Measurements from ENCODE around the gene RGS17.

RGS17 gene

DNA sequence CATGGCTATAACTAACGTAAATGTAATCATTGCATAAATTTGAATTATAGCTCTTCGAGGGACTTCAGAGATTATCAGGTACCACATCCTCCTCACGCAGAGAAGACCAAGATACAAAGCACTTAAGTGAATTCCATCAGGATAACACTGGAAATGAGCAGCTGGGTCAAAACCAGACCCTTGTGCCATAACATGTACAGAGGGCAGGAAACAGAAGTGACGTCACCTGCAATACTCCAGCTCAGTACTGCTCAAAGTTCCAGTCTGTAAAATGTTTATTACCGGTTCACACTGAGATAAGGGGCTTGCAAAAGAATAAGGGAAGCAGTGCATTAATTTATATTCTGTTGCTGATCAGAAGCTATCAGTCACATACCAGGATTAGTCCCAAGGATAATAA lies 45.8 kb downstream of the RGS17 start:
- H3K4me3 ChIP-seq (replicated peaks in 1 of 2; ENCODE audit: low read depth in 2 of 2, low read length in 2 of 2) = no peak overlapping the region
- peak in 1 of 2 donors; percentile 52 for DNase-seq (ENCODE audit: low read depth in 2 of 2)
- TF ChIP-seq CTCF (IDR thresholded peaks at IDR 0.05; ENCODE audit: low read depth, low read length) = no peak

- no peak for TF ChIP-seq CTCF (IDR thresholded peaks at IDR 0.05; ENCODE audit: low read depth, low read length)
- H3K4me3 ChIP-seq (replicated peaks in 1 of 2; ENCODE audit: low read depth in 2 of 2, low read length in 2 of 2) = no peak overlapping the region
- DNase-seq (ENCODE audit: low read depth in 2 of 2) = peak; percentile 68 to 79
Measured at GRCh38 chr6:153084393-153084792, 46.7 kb downstream of the RGS17 start.

- DNase-seq (ENCODE audit: low read depth in 2 of 2) = no peak
- no peak for TF ChIP-seq CTCF (IDR thresholded peaks at IDR 0.05; ENCODE audit: low read depth, low read length)
- H3K4me3 ChIP-seq (replicated peaks in 1 of 2; ENCODE audit: low read depth in 2 of 2, low read length in 2 of 2) = no peak overlapping the region
Measured at GRCh38 chr6:153083869-153084268, 47.2 kb downstream of the RGS17 start.

DNA sequence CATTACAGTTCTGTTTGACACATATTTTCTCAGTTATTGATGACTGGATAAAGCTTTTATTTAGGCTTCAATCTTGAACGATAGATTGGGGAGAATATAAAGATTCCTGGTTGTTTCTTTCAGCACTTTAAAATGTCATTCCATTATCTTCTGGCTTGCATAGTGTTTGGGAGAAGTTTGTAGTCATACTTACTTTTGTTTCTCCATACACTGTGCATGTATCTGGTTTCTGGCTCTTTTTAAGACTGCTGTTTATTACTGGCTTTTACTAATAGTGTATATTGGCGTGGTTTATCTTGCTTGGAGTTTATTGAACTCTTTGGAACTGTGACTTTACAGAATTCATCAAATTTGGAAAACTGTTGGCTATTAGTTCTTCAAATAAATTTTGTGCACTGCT lies 49.2 kb downstream of the RGS17 start:
- no peak for DNase-seq (ENCODE audit: low read depth in 2 of 2)
- TF ChIP-seq CTCF (IDR thresholded peaks at IDR 0.05; ENCODE audit: low read depth, low read length) = no peak
- no peak overlapping the region for H3K4me3 ChIP-seq (replicated peaks in 1 of 2; ENCODE audit: low read depth in 2 of 2, low read length in 2 of 2)

DNA sequence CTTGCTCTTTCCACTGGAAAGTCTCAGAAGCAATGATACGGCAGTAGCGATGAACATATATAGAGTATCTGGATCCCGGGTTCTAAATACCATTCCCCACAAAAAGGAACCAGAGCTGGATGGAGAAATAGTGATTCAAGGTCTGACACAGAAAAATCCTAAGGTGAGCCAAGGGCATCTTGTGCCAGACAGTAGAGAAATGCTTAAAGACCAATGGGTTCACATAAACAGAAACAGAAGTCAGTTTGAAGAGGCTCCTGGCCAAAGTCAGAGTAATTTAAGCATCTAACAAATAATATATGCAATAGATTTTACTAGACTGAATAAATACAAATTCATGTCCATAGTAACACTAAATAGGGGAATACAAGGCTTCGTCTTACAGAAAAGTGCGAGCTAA lies 54.7 kb downstream of the RGS17 start:
- H3K4me3 ChIP-seq (replicated peaks in 1 of 2; ENCODE audit: low read depth in 2 of 2, low read length in 2 of 2) = no peak overlapping the region
- no peak for TF ChIP-seq CTCF (IDR thresholded peaks at IDR 0.05; ENCODE audit: low read depth, low read length)
- no peak for DNase-seq (ENCODE audit: low read depth in 2 of 2)

DNA sequence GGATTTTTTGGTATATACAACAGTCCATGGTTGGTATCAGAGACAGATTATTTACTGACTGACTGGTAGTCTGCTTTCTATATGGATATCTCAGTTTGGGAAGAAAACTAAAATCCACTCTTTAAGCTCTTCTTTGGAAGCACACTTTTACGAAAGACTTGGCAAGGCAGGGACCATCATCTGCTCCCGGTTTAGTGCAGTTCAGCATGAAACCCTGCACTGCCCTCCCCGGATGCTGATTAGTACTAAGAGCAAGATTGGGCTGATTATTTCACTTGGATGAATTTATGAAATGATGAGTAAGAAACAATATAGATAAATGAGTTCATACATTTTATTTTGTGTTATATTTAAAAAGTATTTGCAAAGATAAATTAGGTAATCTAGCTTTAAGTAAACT lies 56.3 kb downstream of the RGS17 start:
- peak in 1 of 2 donors; percentile 58 for DNase-seq (ENCODE audit: low read depth in 2 of 2)
- no peak for TF ChIP-seq CTCF (IDR thresholded peaks at IDR 0.05; ENCODE audit: low read depth, low read length)
- no peak overlapping the region for H3K4me3 ChIP-seq (replicated peaks in 1 of 2; ENCODE audit: low read depth in 2 of 2, low read length in 2 of 2)

- DNase-seq (ENCODE audit: low read depth in 2 of 2) = no peak
- no peak overlapping the region for H3K4me3 ChIP-seq (replicated peaks in 1 of 2; ENCODE audit: low read depth in 2 of 2, low read length in 2 of 2)
- TF ChIP-seq CTCF (IDR thresholded peaks at IDR 0.05; ENCODE audit: low read depth, low read length) = no peak
Measured at GRCh38 chr6:153073841-153074240, 57.2 kb downstream of the RGS17 start.

All from cardiac fibroblast (primary cell).